H1 (cell line): ENCODE results near the gene RXFP4. TPM values are rescaled to one million over a fixed set of nuclear protein-coding genes. Genes with fewer than 3 reads are reported as not detected.

Experiments used
- CBX8 ChIP-seq: fragments of 300-800, 300-1000 bp; sonication (generic); IDR thresholded peaks from 2 replicates; pipeline ENCODE4 v1.7.1; 2016; ENCODE audit warnings: low read depth, low read length, borderline replicate concordance
- EGR1 ChIP-seq: IDR thresholded peaks from 2 replicates; pipeline ENCODE4 v1.6.1; 2011; ENCODE audit warnings: low read depth, low read length, borderline replicate concordance
- HDAC2 ChIP-seq, 2 experiments: fragments of 300-600 bp in 1 of 2; sonication (generic) in 1 of 2; IDR thresholded peaks; 2 replicates each; pipeline ENCODE4 v1.6.1; 2011 to 2012; ENCODE audit warnings: low read depth in 2 of 2, low read length in 2 of 2, mild to moderate bottlenecking in 2 of 2, moderate library complexity in 2 of 2, borderline replicate concordance in 1 of 2, inconsistent platforms in 1 of 2
- PHF8 ChIP-seq: fragments of 200-600 bp; sonication (generic); conservative IDR thresholded peaks from 2 replicates; pipeline ENCODE4 v1.7.1; 2012; ENCODE audit warnings: low read depth, mild to moderate bottlenecking, inconsistent platforms, low read length, moderate library complexity
- POLR2AphosphoS5 ChIP-seq: IDR thresholded peaks from 2 replicates; pipeline ENCODE4 v1.6.1; 2011; ENCODE audit warnings: low read depth, low read length
- RFX5 ChIP-seq: IDR thresholded peaks from 2 replicates; pipeline ENCODE4 v1.6.1; 2011; ENCODE audit warnings: low read depth, low read length, improper control_type of control experiment, borderline replicate concordance
- RNF2 ChIP-seq: fragments of 200-900, 300-1000 bp; sonication (generic); IDR thresholded peaks from 2 replicates; pipeline ENCODE4 v1.7.1; 2016; ENCODE audit warnings: borderline replicate concordance, low read depth, mild to moderate bottlenecking, antibody characterized with exemption, low read length; ENCODE audit not compliant: poor library complexity, severe bottlenecking; ENCODE audit errors: missing control alignments
- TBP ChIP-seq: IDR thresholded peaks from 2 replicates; pipeline ENCODE4 v1.6.1; 2011; ENCODE audit warnings: low read depth, low read length, improper control_type of control experiment
- TEAD4 ChIP-seq: IDR thresholded peaks from 2 replicates; pipeline ENCODE4 v1.6.1; 2012; ENCODE audit warnings: low read depth, low read length, inconsistent platforms, mixed read lengths
- ZNF274 ChIP-seq: IDR thresholded peaks from 2 replicates; pipeline ENCODE4 v1.7.0; 2012; ENCODE audit warnings: low read length, borderline replicate concordance; ENCODE audit errors: extremely low read depth
- polyA plus RNA-seq, 7 experiments: library from polyadenylated mRNA; depleted of rRNA in 3 of 7; stranded (reverse) in 5 of 7; unstranded in 2 of 7; fragments of >200 nt in 5 of 7; fragments of 200-250 nt in 2 of 7; gene quantifications; 1 replicate in 5 of 7; 2 replicates in 1 of 7; 4 replicates in 1 of 7; pipeline versions ENCODE4 v1.2.1 to v1.2.3, GENCODE V29; 2011 to 2013; ENCODE audit warnings: missing spikeins in 2 of 7, mixed read lengths in 2 of 7
- total RNA-seq: library from RNA; stranded (reverse); fragmentation: NEBNext Ultra II Directional; extraction: Animal tissue kit (Norgen Biotek cat#: 25700); gene quantifications from 2 replicates; pipeline ENCODE4 v1.2.1, GENCODE V29; 2021

The RXFP4 gene
- total and polyA plus RNA-seq, 2 of the 8 experiments (the other 6 are each of a cell fraction or from before 2014, with no cell fraction given) = not detected

- TF ChIP-seq RFX5 (no peak), POLR2AphosphoS5 (peak; percentile 71; the same call in 1 of the 2 replicates), CBX8 (no peak), PHF8 (peak; percentile 48; the same call in 1 of the 2 replicates), TBP (peak; percentile 55; the same call in 1 of the 2 replicates), EGR1 (peak; percentile 86; the same call in 1 of the 2 replicates), ZNF274 (no peak), HDAC2 (IDR thresholded peaks at IDR 0.05; ENCODE audit: borderline replicate concordance in 1 of 2, low read depth in 2 of 2, low read length in 2 of 2) (0 out of 4 replicates have a peak, but pooled peaks of 1 of the 2 experiments have one; percentile 18), TEAD4 (no peak), RNF2 (no peak)
These were observed 37.0 kb downstream of the RXFP4 start, which contains the start of gene ARHGEF2 (continued) for GRCh38 chr1:155978325-155978972.
